Measurements from ENCODE around the gene CREB3L1. TPM values are rescaled to one million over a fixed set of nuclear protein-coding genes. Genes with fewer than 3 reads are reported as not detected.
"Not testable (repeated sequence)": the region's sequence is repeated elsewhere in the genome, so short reads cannot be mapped to it uniquely, and the experiment has no call there.

CREB3L1 gene
- total RNA-seq, 1 experiment from 2014 or later = 3.3 TPM

DNA sequence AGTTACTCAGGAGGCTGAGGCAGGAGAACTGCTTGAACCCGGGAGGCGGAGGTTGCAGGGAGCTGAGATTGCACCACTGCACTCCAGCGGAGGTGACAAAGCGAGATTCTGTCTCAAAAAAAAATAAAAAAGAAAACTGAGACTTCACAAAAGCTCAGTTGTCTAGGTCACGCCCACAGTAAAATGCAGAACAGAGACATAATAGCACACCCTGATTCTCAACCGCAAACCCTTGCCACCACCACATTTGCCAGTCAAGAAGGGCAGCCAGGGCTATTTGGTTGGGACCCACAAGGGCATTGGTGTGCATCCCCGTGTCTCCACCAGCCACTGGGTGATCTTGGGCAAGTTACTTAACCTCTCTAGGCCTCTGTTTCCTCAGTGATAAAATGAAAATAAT is 25.4 kb downstream of the CREB3L1 start:
- no peak overlapping the region for H2BK20ac ChIP-seq (ENCODE audit: low read depth, low read length, poor library complexity, severe bottlenecking)
- H2AFZ ChIP-seq (ENCODE audit: low read length) = no peak overlapping the region
- H2BK5ac ChIP-seq (ENCODE audit: insufficient read length, low read length) = no peak overlapping the region
- H4K5ac ChIP-seq (ENCODE audit: insufficient read length, low read depth, low read length) = no peak overlapping the region
- TF ChIP-seq, protein P1, sequence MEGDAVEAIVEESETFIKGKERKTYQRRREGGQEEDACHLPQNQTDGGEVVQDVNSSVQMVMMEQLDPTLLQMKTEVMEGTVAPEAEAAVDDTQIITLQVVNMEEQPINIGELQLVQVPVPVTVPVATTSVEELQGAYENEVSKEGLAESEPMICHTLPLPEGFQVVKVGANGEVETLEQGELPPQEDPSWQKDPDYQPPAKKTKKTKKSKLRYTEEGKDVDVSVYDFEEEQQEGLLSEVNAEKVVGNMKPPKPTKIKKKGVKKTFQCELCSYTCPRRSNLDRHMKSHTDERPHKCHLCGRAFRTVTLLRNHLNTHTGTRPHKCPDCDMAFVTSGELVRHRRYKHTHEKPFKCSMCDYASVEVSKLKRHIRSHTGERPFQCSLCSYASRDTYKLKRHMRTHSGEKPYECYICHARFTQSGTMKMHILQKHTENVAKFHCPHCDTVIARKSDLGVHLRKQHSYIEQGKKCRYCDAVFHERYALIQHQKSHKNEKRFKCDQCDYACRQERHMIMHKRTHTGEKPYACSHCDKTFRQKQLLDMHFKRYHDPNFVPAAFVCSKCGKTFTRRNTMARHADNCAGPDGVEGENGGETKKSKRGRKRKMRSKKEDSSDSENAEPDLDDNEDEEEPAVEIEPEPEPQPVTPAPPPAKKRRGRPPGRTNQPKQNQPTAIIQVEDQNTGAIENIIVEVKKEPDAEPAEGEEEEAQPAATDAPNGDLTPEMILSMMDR (conservative IDR thresholded peaks at IDR 0.05) = no peak
- no peak overlapping the region for H2BK120ac ChIP-seq (ENCODE audit: low read depth, low read length, poor library complexity, severe bottlenecking)
- H4K8ac ChIP-seq (replicated peaks; ENCODE audit: insufficient read length, low read depth, low read length) = no peak overlapping the region
- WGBS (ENCODE audit: extremely low coverage, insufficient read length, low lambda C conversion rate) = no CpG with 5 or more reads among the region's 7 CpGs
- H4K91ac ChIP-seq (ENCODE audit: insufficient read length, low read depth, low read length) = no peak overlapping the region
- no peak overlapping the region for H3K9ac ChIP-seq (ENCODE audit: extremely low read depth, insufficient read length, low read length)
- Mint-ChIP-seq H3K4me3 (no peak overlapping the region), H3K27ac (no peak overlapping the region), H3K4me1 (peaks cover 7 to 17% of the 10 kb centered on the region in 2 experiments), H3K36me3 (ENCODE audit: insufficient read depth in 1 of 3, low read depth in 3 of 3) (peaks cover 0 to 4% (median 0%) of the 10 kb centered on the region in 3 experiments; a peak in 1 of 7 replicates), H3K9me3 (no peaks in the 10 kb centered on the region), H3K27me3 (ENCODE audit: low read depth) (no peaks in the 10 kb centered on the region)
- no peak overlapping the region for H2BK15ac ChIP-seq (ENCODE audit: low read depth, low read length)
- H2BK12ac ChIP-seq (ENCODE audit: insufficient read length, low read depth, low read length) = no peak overlapping the region
- no peak overlapping the region for H3K56ac ChIP-seq (ENCODE audit: insufficient read length, low read depth, low read length)
- no peak overlapping the region for H2AK5ac ChIP-seq (ENCODE audit: insufficient read length, low read length)
- no peaks in the 10 kb centered on the region for H3K23me2 ChIP-seq (ENCODE audit: insufficient read length, low read depth, low read length, poor library complexity, severe bottlenecking)
- H3K4me2 ChIP-seq (ENCODE audit: insufficient read depth, insufficient read length, low read length) = no peak overlapping the region
- no peak overlapping the region for H3K4ac ChIP-seq (ENCODE audit: low read depth, low read length)
- no peak overlapping the region for H3K18ac ChIP-seq (ENCODE audit: insufficient read length, low read depth, low read length)
- H4K20me1 ChIP-seq (ENCODE audit: control insufficient read depth, insufficient read depth, insufficient read length) = no peaks in the 10 kb centered on the region
- no peak for DNase-seq
- H3K79me1 ChIP-seq (ENCODE audit: insufficient read depth, low read depth, low read length, poor library complexity, severe bottlenecking) = no peaks in the 10 kb centered on the region
- no peaks in the 10 kb centered on the region for H3K79me2 ChIP-seq (ENCODE audit: insufficient read depth, low read length)
- H3K9me3 ChIP-seq (ENCODE audit: control insufficient read depth, low read depth, low read length) = no peaks in the 10 kb centered on the region
- no peak overlapping the region for H3K27ac ChIP-seq (ENCODE audit: insufficient read length, low read depth, low read length)
- no peak overlapping the region for H3K23ac ChIP-seq (ENCODE audit: insufficient read length, low read depth, low read length)
- no peak overlapping the region for H3T11ph ChIP-seq (ENCODE audit: low read length)
- H3K14ac ChIP-seq (ENCODE audit: insufficient read depth, low read length) = no peak overlapping the region
- H3K27me3 ChIP-seq (ENCODE audit: insufficient read depth, low read length) = no peaks in the 10 kb centered on the region
- H3K4me1 ChIP-seq (ENCODE audit: insufficient read depth, low read length) = no peaks in the 10 kb centered on the region

DNA sequence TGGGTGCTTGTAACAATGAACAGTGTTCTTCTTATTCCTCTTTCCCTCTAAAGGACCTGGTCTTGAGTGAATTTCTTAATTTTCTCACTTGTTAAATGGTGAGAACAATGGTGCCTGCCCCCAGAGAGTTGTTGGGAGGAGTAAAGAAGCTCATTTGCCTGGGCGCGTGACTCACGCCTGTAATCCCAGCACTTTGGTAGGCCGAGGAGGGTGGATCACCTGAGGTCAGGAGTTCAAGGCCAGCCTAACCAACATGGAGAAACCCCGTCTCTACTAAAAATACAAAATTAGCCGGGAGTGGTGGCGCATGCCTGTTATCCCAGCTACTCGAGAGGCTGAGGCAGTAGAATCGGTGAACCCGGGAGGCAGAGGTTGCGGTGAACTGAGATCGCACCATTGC is 26.6 kb downstream of the CREB3L1 start:
- not testable (repeated sequence) for H3K27me3 ChIP-seq (ENCODE audit: insufficient read depth, low read length); H3K23me2 ChIP-seq (ENCODE audit: insufficient read length, low read depth, low read length, poor library complexity, severe bottlenecking); H3K56ac ChIP-seq (ENCODE audit: insufficient read length, low read depth, low read length); DNase-seq; H2BK120ac ChIP-seq (ENCODE audit: low read depth, low read length, poor library complexity, severe bottlenecking); H4K8ac ChIP-seq (replicated peaks; ENCODE audit: insufficient read length, low read depth, low read length); H2BK20ac ChIP-seq (ENCODE audit: low read depth, low read length, poor library complexity, severe bottlenecking); H3K9ac ChIP-seq (ENCODE audit: extremely low read depth, insufficient read length, low read length); H4K91ac ChIP-seq (ENCODE audit: insufficient read length, low read depth, low read length); H3K9me3 ChIP-seq (ENCODE audit: control insufficient read depth, low read depth, low read length); H3K27ac Mint-ChIP-seq; H2BK12ac ChIP-seq (ENCODE audit: insufficient read length, low read depth, low read length); H3K27ac ChIP-seq (ENCODE audit: insufficient read length, low read depth, low read length); H2BK15ac ChIP-seq (ENCODE audit: low read depth, low read length); H3K79me2 ChIP-seq (ENCODE audit: insufficient read depth, low read length); H3K4me3 Mint-ChIP-seq; H2AFZ ChIP-seq (ENCODE audit: low read length); H3K79me1 ChIP-seq (ENCODE audit: insufficient read depth, low read depth, low read length, poor library complexity, severe bottlenecking); H3K18ac ChIP-seq (ENCODE audit: insufficient read length, low read depth, low read length); H3K27me3 Mint-ChIP-seq (ENCODE audit: low read depth); H3K23ac ChIP-seq (ENCODE audit: insufficient read length, low read depth, low read length); H3K14ac ChIP-seq (ENCODE audit: insufficient read depth, low read length); H3K4me2 ChIP-seq (ENCODE audit: insufficient read depth, insufficient read length, low read length); H4K20me1 ChIP-seq (ENCODE audit: control insufficient read depth, insufficient read depth, insufficient read length); H3K4ac ChIP-seq (ENCODE audit: low read depth, low read length); H2BK5ac ChIP-seq (ENCODE audit: insufficient read length, low read length); H3K4me1 ChIP-seq (ENCODE audit: insufficient read depth, low read length); H4K5ac ChIP-seq (ENCODE audit: insufficient read length, low read depth, low read length); H3K9me3 Mint-ChIP-seq; H3K36me3 Mint-ChIP-seq (ENCODE audit: insufficient read depth in 1 of 3, low read depth in 3 of 3); H3T11ph ChIP-seq (ENCODE audit: low read length); H2AK5ac ChIP-seq (ENCODE audit: insufficient read length, low read length)
- WGBS (ENCODE audit: extremely low coverage, insufficient read length, low lambda C conversion rate) = no CpG with 5 or more reads among the region's 12 CpGs
- peaks cover 11 to 27% of the 10 kb centered on the region in 2 experiments for H3K4me1 Mint-ChIP-seq
